ENCODE data around the gene ATG2B.

The ATG2B gene

DNA sequence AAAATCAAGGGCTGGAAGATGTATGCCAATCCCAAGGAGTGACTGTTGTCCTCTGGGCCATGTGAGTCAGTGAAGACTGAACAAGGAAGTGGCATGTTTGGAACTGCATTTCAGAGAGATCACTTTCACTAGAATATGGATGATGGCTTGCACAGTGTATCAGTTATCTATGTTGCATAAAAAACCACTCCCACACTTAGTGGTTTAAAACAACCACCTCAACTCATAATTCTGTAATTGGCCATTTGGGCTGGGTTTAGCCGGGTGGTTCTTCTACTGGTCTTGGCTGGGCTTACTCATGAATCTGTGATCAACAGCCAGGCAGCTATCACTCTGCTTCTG, 91.7 kb downstream of the ATG2B start:
- no peak for DNase-seq (ENCODE audit: low spot score)

DNA sequence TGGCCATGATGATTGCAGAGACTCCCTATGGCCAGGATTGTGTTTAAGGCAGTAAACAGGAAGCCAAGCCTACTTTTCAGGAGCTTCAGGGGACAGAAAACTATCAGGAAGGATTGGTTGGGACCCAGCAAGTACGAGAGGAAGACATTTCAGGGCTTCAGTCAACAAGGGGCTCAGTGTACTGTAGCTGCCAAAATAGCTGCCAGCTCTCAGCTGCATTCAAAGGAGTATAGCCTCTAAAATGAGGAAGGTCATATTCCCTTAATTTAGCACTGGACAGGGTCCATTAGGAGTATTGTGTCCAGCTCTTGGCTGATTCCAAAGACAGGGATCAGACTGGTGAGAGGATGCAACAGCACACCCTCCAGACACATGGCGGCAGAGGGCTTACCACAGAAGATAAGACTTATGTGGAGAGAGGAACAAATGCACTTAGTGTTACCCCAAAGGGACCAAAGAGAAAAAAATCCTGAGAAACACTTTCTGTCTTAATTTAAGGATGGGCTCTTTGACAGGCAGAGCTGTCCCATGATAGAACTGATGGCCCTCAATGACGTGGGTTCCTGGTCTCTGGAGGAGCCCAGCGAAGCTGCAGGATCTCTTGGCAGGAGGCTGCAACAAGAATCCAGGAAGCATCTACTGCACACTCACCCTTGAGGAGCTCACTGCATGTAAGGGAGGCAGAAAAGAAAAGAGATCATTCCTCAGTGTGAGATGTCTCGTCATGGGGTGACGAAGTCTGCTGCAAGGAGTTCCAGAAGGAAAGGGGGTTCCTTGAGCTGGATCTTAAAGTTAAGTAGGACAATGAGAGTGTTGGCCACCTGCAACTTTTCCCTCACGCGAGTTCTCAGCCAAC, 92.3 kb downstream of the ATG2B start:
- DNase-seq (ENCODE audit: low spot score) = no peak

DNA sequence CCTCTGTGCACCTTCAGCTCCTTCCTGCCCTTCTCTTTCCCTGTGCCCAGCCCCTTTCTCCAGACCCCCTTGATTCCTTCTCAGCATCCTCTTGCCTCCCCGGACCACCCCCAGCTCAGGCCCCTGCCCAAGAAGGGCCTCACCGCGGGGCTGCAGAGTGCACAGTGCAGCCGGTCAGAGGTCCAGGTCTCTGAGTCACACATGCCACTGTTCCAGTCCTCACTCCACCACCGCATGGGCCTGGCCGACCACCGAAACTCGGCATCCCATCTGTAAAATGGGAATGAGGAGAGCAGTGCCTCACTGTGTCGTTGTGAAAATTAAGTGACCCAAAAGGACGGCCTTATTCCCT, 93.8 kb downstream of the ATG2B start:
- DNase-seq (ENCODE audit: low spot score) = no peak

DNA sequence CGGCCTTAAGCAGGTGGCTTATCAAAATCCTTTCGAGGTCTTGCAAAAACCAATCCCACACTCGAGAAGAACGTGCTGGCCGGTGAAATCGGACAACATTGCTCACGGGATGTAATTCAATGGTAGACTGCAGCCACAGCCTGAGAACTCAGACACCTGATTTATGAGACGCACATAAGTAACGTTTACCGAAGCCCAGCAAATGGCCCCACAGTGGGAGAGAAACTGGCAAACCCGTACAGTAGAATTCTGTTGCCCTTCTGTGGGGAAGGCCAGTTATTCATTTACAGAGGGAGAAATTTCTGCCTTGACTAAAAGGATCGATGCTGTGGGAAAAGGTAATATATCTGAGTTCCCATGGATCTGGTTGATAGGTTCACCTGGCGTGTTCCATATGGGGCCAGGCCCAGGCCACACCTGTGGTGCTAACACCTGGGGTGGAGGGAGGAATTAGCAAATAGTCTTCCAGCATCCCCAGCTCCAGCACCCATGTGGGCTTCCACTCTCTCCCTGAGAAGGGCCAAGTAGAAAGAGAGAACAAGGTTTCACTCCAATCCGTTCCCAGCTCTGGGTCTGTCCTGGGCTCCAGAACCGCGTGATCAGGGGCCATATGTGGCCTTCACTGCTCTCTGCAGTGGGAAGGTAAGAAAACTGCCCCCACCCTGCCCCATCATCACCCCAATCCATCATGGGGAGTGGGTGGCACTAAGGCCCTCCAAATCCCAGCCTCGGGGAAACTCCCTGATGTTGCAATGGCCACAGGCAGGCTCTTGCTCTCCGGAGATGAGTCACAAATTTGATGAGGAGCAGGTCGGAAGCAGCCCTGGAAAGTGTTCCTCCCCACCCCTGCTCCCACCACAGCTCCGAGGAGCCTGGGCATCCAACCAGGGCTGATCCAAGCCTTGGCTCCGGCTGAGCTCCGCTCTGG, 94.4 kb downstream of the ATG2B start:
- DNase-seq (ENCODE audit: low spot score) = no peak

DNA sequence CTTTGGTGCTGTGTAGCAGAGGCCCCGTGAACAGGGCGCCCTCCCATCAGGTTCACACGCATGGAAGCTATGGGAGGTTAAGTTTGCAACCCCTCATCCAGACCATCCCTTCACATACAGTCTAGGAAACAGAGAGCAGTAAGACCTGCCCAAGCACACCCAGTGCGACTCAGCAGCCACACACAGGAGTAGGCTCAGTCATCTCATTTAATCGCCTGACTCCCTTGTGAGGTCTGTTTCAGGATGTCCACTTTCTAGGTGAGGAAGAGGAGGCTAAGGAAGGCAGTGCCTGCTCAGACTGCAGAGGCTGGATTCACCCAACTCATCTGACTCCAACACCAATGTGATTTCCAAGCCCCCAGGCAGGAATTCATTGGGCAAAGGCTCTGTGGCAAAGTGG, 95.2 kb downstream of the ATG2B start:
- DNase-seq (ENCODE audit: low spot score) = no peak

DNA sequence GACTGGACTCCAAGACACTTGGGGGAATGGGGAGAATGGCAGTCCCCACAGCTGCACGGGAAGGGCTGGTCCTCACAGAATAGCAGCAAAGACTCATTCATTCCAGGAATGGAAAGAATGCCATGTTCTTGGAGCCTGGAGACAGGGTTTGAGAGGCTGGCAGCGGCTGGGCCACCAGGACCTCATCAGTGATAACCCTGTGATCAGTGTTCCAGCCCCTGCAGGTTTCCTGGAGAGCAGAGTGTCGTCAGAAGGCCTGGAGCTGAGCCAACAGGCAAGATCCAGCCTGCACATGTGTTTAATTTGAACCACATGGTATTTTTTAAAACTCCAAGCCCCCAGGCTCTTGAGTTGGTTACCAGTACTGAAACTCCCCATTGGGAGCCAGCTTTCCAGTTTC, 95.8 kb downstream of the ATG2B start:
- no peak for DNase-seq (ENCODE audit: low spot score)

DNA sequence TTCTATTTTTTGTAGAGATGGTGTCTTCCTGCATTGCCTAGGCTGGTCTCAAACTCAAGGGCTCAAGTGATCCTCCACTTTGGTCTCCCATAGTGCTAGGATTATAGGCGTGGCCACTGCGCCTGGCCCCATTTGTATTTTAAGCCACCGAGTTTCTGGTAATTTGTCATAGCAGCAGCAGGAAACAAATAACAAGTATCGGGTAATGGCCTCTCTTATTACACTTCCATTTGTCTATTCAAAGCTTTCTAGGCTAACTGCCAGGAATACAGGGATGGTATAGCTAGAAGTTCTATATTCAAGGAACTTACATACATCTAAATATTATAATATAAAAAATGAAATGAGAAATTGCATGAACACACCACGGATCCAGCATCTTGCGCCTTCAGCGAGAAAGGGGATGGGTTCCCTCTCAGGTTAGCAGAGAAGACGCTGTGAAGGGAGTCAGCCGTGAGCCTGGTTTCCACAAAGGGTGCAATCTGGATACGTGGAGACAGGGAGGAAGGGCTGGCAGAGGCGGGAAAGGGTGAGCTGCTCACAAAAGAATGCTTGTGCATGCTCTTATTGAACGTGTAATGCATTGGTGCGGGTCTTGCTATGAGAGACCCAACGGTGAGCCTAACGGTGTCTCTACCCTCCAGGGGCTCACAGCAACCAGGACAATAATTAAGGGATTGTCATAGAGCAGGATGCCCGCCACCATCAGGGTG, 97.6 kb downstream of the ATG2B start:
- DNase-seq (ENCODE audit: low spot score) = no peak

DNA sequence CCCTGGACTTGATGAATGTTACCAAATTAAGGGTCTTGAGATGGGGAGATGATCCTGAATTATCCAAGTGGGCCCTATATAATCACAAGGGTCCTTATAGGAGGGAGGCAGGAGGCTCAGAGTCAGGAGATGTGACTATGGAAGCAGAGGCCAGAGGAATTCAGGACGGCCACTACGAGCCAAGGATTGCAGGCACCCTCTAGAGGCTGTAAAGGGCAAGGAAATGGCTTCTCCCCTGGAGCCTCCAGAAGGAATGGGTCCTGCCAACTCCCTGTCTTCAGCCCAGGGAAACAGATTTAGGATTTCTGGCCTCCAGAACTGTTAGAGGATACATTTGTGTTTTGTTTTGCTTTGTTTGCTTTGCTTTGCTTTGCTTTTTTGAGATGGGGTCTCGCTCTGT, 98.3 kb downstream of the ATG2B start:
- DNase-seq (ENCODE audit: low spot score) = no peak

DNA sequence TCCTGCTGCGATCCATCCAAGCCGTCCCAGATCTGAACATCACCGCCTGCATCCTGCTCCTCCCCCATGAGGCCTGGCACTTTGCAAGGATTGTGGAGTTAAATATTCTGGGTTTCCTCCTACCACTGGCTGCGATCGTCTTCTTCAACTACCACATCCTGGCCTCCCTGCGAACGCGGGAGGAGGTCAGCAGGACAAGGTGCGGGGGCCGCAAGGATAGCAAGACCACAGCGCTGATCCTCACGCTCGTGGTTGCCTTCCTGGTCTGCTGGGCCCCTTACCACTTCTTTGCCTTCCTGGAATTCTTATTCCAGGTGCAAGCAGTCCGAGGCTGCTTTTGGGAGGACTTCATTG, 99.0 kb downstream of the ATG2B start:
- no peak for DNase-seq (ENCODE audit: low spot score)

DNA sequence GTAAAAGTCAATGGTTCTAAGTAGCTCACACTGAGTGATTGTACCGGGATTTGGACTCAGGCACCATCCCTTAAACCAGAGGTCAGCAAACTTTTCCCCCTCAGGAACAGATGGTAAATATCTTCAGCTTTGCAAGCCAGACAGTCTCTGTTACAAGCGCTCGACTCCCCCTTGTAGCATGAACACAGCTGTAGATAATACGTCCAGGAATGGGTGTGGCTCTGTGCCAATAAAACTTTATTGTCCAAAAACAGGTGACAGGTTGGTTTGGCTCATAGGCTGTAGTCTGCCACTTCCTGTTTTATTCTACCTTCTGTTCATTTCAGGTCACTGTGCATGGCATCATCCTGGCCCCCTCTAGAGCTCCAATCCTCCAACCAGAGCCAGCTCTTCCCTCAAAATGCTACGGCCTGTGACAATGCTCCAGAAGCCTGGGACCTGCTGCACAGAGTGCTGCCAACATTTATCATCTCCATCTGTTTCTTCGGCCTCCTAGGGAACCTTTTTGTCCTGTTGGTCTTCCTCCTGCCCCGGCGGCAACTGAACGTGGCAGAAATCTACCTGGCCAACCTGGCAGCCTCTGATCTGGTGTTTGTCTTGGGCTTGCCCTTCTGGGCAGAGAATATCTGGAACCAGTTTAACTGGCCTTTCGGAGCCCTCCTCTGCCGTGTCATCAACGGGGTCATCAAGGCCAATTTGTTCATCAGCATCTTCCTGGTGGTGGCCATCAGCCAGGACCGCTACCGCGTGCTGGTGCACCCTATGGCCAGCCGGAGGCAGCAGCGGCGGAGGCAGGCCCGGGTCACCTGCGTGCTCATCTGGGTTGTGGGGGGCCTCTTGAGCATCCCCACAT, 99.6 kb downstream of the ATG2B start:
- no peak for DNase-seq (ENCODE audit: low spot score)

DNA sequence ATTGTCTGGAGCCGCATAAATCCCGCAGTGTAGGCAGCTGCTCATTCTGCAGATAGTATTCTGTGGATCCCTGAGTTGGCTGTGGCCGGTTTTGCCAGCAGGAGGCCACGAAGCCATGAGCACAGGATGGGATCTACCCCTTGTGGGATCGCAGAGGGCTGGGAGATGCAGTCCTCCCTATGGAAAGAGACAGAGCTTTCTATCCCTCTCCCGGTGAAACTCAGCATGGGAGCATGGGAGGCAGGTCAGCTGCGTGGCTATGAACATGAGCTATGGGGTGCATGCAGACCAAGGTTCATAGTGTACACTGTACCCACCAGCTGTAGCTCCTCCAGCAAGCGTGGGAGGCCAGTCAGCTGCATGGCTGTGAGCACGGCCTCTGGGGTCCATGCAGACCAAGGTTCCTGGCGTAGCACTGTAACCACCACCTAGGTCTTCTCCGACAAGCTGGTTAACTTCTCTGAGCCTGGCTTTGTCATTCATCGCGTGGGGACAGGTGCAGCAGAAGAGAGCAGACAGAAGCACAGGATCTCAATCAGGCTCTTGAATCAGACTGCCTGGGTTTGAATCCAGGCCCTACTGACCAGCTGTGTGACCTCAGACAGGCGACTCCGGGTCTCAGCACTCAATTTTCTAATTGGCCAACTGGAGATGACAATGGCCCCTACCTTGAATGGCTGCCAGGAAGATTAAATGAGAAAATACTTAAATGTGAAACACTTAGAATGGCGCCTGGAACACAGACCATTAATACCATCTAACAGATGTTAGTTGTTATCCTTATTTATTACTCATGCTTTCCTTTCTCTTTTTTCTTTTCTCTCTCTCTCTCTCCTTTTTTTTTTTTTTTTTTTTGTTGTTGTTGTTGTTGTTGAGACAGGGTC, 101.1 kb downstream of the ATG2B start:
- no peak for DNase-seq (ENCODE audit: low spot score)

DNA sequence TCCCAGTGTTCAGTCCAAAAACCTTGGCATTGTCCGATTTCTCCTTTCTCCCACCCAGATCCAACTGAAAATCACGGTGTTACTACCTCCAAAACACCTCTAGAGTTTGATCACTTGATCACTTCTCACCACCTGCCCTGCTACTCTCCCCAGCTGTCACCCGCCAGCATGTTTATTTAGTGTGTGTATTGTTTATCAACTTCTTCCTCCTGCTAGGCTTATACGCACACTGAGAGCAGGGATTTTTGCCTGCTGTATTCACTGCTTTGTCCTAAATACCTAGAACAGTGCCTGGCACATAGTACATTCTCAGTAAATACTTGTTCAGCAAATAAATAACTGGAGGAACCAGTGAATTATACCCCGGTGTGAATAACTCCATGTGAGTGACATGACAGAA, 102.1 kb downstream of the ATG2B start:
- DNase-seq (ENCODE audit: low spot score) = no peak

DNA sequence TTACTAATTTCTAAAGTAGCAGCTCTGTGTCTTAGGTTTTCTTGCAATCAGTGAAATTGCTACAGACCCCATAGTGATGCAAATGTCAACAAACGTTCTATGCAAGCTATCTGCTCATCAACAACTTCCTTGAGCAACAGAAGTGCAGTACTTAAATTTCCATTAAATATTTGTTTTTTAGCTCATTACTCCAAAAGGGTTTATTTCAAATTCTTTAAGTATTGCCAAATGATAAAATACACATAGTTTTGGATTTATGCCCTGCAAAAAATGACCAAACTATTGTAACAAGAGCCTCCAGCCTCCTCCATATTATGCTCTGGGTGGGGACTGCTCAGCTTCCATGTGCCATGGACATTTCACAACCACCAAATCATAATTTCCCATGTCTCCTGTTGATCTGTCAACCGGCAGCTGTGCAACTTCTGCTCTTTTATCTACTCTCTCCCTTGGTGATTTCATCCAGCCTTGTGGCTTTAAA, 102.8 kb downstream of the ATG2B start:
- no peak for DNase-seq (ENCODE audit: low spot score)

DNA sequence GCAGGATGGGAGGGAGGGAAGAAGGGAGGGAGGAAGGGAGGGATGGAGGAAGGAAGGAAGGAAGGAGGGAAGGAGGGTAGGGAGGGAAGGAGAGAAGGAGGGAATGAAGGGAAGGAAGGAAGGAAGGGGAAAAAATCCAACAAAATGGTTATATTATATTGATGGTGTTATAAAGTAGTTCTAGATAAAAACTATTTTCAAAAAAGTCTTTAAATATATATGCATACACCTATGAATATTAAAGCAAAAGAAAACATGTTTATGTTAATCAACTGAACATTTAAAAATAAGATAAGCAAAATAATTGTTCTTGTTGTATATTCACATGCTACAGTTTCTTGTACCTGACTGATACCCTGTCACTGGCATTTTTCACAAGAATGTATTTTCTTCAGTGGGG, 105.2 kb downstream of the ATG2B start:
- no peak for DNase-seq (ENCODE audit: low spot score)

DNA sequence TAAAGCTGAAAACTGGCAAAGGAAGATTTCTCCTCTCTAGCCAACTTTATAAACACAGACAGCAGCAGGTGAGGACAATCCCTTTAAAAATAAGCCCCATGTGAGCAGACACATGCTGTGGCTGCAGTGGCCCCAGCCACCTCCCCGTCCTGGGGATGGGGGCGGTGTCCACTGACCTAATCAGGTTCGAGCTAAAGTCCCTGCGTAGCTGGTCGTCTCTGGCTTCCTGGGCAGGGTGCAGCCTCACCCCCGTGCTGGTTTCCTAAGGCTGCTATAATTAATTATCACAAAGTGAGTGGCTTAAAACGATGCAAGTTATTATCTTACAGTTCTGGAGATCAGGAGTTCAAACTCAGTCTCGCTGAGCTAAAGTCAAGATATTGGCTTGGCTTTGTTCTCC, 106.1 kb downstream of the ATG2B start:
- DNase-seq (ENCODE audit: low spot score) = no peak

DNA sequence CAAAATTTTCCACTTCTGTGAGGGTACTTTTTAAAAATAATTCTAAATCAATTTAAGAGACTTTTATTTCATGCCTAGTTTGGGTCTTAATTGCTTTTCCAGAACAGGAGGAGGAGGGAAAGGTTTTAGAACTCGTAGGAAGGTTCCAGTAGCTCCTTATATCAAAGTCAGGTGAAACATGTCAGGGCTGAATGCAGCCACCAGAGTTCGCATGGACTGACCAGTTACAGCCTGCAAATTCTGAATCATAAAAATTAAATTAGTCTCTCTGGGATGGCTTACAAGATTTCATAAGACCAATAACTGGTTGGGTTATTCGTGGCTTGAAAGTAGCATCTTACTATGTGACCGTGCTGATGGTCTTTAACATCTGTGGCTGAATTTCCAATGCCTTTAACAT, 106.7 kb downstream of the ATG2B start:
- DNase-seq (ENCODE audit: low spot score) = no peak

DNA sequence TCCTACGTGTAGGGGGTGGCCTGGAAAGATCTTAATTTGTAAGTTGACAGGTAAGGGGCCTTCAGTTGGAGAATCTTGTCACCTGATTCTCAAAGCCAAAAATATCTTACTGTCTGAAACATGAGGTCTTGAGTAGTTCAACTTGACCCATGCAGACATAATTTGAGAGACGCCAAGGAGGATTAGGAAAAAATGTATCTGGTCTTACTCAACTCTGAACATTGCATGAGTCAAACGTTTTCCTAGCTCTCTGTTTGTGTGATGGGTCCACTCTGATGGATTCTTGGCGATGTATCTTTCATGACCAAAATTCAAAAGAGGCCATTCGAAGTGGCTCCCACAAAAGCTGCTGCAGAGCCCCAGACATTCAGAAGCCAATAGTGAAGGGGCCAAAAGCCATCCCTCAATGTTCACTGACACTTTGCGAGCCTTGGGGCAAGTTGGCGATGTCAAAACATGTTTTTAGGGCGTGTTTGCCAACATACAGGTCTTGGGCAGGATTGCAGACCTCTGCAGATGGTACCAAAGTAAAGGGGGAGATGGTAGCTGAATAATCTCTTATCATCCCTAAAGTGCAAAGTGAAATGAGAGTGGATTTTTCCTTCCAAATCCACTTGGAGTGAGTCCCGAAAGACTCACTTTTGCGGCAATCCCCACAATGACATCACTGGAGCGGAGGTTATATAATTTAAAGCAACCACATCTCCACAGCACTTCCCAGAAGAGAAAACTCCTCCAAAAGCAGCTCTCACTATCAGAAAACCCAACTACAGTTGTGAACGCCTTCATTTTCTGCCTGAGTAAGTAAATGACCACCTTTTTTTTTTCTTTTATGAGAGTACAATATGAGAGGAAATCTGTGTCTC, 107.4 kb downstream of the ATG2B start, which contains the start of gene BDKRB1:
BDKRB1 (plus strand) TSS at position 710 of the 866 bp plus-strand sequence. CDS start 7,473 bp downstream, outside the sequence.
- no peak for DNase-seq (ENCODE audit: low spot score)

DNA sequence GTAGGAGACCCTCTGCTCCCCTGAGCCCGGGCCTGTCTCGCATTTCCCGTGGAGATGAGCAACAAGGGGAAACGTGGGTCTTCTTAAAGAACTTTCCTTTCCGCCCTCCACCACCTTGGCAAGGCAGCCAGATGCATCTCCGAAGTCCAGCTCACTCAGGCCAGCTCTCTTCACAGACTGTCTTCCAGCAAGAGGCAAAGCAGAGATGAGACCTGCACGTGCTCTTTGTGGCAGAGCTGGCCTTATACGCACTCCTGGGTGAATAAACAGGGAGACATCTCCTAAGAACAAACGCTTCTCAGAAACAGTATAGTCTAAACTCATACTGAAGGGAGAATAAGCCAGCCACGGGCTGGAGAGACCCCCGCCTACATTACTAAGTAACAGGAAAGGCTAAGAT, 108.5 kb downstream of the ATG2B start:
- DNase-seq (ENCODE audit: low spot score) = no peak

DNA sequence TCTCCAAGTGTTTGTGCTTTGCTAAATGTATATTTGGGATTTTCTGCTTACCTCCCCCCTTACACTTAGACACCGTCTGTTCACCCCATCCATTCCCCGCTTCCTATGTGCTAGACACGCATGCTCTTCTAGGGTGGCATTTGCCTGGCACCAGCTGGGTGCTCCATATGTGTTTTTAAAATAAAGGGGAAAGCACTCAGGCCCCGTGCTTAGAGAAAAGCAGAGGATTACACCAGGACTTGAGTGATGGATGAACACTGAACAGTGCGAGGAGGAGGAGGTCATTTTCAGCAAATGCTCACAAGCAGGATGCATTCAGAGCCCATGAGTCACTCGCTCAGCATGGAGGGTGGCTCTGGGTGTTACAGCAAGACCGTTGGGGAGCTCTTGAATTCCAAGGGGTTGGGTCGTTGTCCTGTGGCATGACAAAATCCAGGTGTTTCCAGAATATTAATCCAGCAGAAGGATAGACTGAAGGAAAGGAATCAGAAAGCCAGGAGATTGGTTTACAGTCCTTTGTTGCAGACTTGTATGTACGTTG, 110.1 kb downstream of the ATG2B start:
- no peak for DNase-seq (ENCODE audit: low spot score)

All from SK-N-DZ (cell line).